KMS-11 (cell line): ENCODE data around the gene ZNF221.

Experiments
- H2AFZ ChIP-seq: fragments of 200-600 bp; sonication (generic); 2 replicates; pipeline ENCODE4 v1.6.1; 2016; ENCODE audit warnings: antibody characterized with exemption, mixed run types, low read depth
- H3K27ac ChIP-seq: fragments of 200-600 bp; sonication (generic); 2 replicates; pipeline ENCODE4 v1.6.1; 2016; ENCODE audit warnings: mild to moderate bottlenecking, mixed run types
- H3K27me3 ChIP-seq: fragments of 200-600 bp; sonication (generic); 2 replicates; pipeline ENCODE4 v1.6.1; 2017; ENCODE audit warnings: mild to moderate bottlenecking, low read depth, mixed run types, moderate library complexity; ENCODE audit not compliant: insufficient read depth
- H3K36me3 ChIP-seq: fragments of 200-600 bp; sonication (generic); 2 replicates; pipeline ENCODE4 v1.6.1; 2017; ENCODE audit warnings: mild to moderate bottlenecking, mixed run types; ENCODE audit not compliant: insufficient read depth
- H3K4me1 ChIP-seq: fragments of 200-600 bp; sonication (generic); 2 replicates; pipeline ENCODE4 v1.6.1; 2016; ENCODE audit warnings: mild to moderate bottlenecking, low read depth, mixed run types; ENCODE audit not compliant: poor library complexity, severe bottlenecking
- H3K4me2 ChIP-seq: fragments of 200-600 bp; sonication (generic); 2 replicates; pipeline ENCODE4 v1.7.0; 2016; ENCODE audit warnings: mild to moderate bottlenecking, mixed run types
- H3K4me3 ChIP-seq: fragments of 200-600 bp; sonication (generic); IDR thresholded peaks from 2 replicates; pipeline ENCODE4 v1.6.1; 2017; ENCODE audit warnings: low read depth, low read length, mixed read lengths; ENCODE audit not compliant: insufficient read depth
- H3K79me2 ChIP-seq: fragments of 200-600 bp; sonication (generic); 2 replicates; pipeline ENCODE4 v1.6.1; 2016; ENCODE audit warnings: low read depth, mixed run types; ENCODE audit not compliant: insufficient read depth
- H3K9ac ChIP-seq: fragments of 200-600 bp; sonication (generic); 2 replicates; pipeline ENCODE4 v1.6.1; 2016; ENCODE audit warnings: mild to moderate bottlenecking, mixed run types
- H4K20me1 ChIP-seq: fragments of 200-600 bp; sonication (generic); 2 replicates; pipeline ENCODE4 v1.6.1; 2016; ENCODE audit warnings: mild to moderate bottlenecking, mixed run types; ENCODE audit not compliant: insufficient read depth
- TF ChIP-seq, protein P1 (sequence below): fragments of 200-600 bp; sonication (generic); conservative IDR thresholded peaks from 2 replicates; pipeline ENCODE4 v1.6.1; 2017; ENCODE audit warnings: low read depth, mild to moderate bottlenecking, antibody characterized with exemption, low read length, moderate library complexity, mixed read lengths

The ZNF221 gene

DNA sequence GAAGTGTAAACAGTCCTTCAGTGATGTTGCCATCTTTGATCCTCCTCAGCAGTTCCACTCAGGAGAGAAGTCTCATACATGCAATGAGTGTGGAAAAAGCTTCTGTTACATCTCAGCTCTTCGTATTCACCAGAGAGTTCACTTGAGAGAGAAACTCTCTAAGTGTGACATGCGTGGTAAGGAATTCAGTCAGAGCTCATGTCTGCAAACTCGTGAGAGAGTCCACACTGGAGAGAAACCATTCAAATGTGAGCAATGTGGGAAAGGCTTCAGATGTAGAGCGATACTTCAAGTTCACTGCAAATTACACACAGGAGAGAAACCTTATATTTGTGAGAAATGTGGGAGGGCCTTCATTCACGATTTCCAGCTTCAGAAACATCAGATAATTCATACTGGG lies 59.4 kb downstream of the ZNF221 start:
- H3K9ac ChIP-seq = no peak overlapping the region
- no peak overlapping the region for H3K27ac ChIP-seq
- H3K4me3 ChIP-seq = no peak overlapping the region
- H3K27me3 ChIP-seq = no peaks in the 10 kb centered on the region
- no peaks in the 10 kb centered on the region for H3K4me1 ChIP-seq
- peaks cover 4% of the 10 kb centered on the region for H3K36me3 ChIP-seq
- H4K20me1 ChIP-seq = no peaks in the 10 kb centered on the region
- no peak overlapping the region for H2AFZ ChIP-seq
- H3K79me2 ChIP-seq = no peaks in the 10 kb centered on the region
- TF ChIP-seq, protein P1, sequence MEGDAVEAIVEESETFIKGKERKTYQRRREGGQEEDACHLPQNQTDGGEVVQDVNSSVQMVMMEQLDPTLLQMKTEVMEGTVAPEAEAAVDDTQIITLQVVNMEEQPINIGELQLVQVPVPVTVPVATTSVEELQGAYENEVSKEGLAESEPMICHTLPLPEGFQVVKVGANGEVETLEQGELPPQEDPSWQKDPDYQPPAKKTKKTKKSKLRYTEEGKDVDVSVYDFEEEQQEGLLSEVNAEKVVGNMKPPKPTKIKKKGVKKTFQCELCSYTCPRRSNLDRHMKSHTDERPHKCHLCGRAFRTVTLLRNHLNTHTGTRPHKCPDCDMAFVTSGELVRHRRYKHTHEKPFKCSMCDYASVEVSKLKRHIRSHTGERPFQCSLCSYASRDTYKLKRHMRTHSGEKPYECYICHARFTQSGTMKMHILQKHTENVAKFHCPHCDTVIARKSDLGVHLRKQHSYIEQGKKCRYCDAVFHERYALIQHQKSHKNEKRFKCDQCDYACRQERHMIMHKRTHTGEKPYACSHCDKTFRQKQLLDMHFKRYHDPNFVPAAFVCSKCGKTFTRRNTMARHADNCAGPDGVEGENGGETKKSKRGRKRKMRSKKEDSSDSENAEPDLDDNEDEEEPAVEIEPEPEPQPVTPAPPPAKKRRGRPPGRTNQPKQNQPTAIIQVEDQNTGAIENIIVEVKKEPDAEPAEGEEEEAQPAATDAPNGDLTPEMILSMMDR = no peak
- H3K4me2 ChIP-seq = no peak overlapping the region
